OCI-LY1 (cell line): ENCODE data around the gene MED27.

Experiments used
- CTCF ChIP-seq: fragments of 200-600 bp; sonication (generic), shearing (Covaris generic); IDR thresholded peaks from 2 replicates; pipeline ENCODE4 v1.5.1; 2017; ENCODE audit warnings: mild to moderate bottlenecking, antibody characterized with exemption, low read length, moderate library complexity, mixed read lengths
- EZH2 ChIP-seq: fragments of 200-600 bp; sonication (generic), shearing (Covaris generic); IDR thresholded peaks from 2 replicates; pipeline ENCODE4 v1.8.0; 2017; ENCODE audit warnings: borderline replicate concordance, mixed run types, mild to moderate bottlenecking, antibody characterized with exemption, low read length, moderate library complexity, mixed read lengths

- TF ChIP-seq CTCF (no peak), EZH2 (no peak)
Observed at GRCh38 chr9:131836021-131836420, 243.6 kb downstream of the MED27 start.
